Cardiac muscle cell (in vitro differentiated cells and primary cell): ENCODE data around the gene PMM2. TPM values are rescaled to one million over a fixed set of nuclear protein-coding genes. Genes with fewer than 3 reads are reported as not detected.
A peak's percentile ranks its signal among the peaks of the same experiment; 100 is the strongest.
"Not testable (repeated sequence)": the region's sequence is repeated elsewhere in the genome, so short reads cannot be mapped to it uniquely, and the experiment has no call there.

Experiments used
- DNase-seq, 2 donors: peaks; one replicate each; pipeline versions ENCODE4 v3.0.0 to v3.0.0-alpha.2; 2010 to 2017; ENCODE audit warnings: low read depth in 1 of 2, low spot score in 1 of 2
- H3K27ac ChIP-seq: fragments of 200-600 bp; sonication (generic); 2 replicates; pipeline ENCODE4 v1.5.1; 2016
- H3K27me3 ChIP-seq: fragments of 200-600 bp; sonication (generic); 2 replicates; pipeline ENCODE4 v1.6.0; 2016; ENCODE audit warnings: control low read depth
- H3K36me3 ChIP-seq: fragments of 200-600 bp; sonication (generic); 2 replicates; pipeline ENCODE4 v1.5.1; 2016; ENCODE audit warnings: control low read depth
- H3K4me1 ChIP-seq: fragments of 200-600 bp; sonication (generic); 2 replicates; pipeline ENCODE4 v1.8.1; 2017; ENCODE audit warnings: low read depth, mild to moderate bottlenecking, mixed run types
- H3K4me3 ChIP-seq: fragments of 200-600 bp; sonication (generic); 2 replicates; pipeline ENCODE4 v1.5.1; 2016; ENCODE audit warnings: mild to moderate bottlenecking
- H3K9me3 ChIP-seq: fragments of 200-600 bp; sonication (generic); 2 replicates; pipeline ENCODE4 v1.5.1; 2017; ENCODE audit warnings: low read depth, mild to moderate bottlenecking, control low read depth
- polyA plus RNA-seq: library from polyadenylated mRNA; unstranded; fragments of >200 nt; fragmentation: Nextera tagmentation; extraction: Ambion mirVana; gene quantifications from 2 replicates; pipeline ENCODE4 v1.2.1, GENCODE V29; 2016
- total RNA-seq: library from RNA; depleted of rRNA; stranded (reverse); fragments of >200 nt; gene quantifications from 2 replicates; pipeline ENCODE4 v1.2.3, GENCODE V29; 2016
- TF ChIP-seq, protein P1 (sequence below): IDR thresholded peaks from 2 replicates; pipeline ENCODE4 v1.5.1; 2012; ENCODE audit warnings: low read depth, mild to moderate bottlenecking, low read length

Gene PMM2
- total RNA-seq (12.2 and 14.2 TPM in 2 replicates), polyA plus RNA-seq (11.7 and 12.9 TPM in 2 replicates)

GRCh38 chr16:8797364-8798173, at the start of gene PMM2, which contains the start of gene TMEM186:
Gene PMM2, plus strand, starts transcription at chr16:8797839. Its CDS starts 44 bp downstream, at chr16:8797883.
Gene TMEM186, minus strand, starts transcription at chr16:8797639. Its CDS starts 25 bp downstream, at chr16:8797614.
- peaks cover 7% of the 10 kb centered on the region for H3K4me1 ChIP-seq
- peak within 1 kb of the TSS; percentile 52 for H3K27ac ChIP-seq
- TF ChIP-seq, protein P1, sequence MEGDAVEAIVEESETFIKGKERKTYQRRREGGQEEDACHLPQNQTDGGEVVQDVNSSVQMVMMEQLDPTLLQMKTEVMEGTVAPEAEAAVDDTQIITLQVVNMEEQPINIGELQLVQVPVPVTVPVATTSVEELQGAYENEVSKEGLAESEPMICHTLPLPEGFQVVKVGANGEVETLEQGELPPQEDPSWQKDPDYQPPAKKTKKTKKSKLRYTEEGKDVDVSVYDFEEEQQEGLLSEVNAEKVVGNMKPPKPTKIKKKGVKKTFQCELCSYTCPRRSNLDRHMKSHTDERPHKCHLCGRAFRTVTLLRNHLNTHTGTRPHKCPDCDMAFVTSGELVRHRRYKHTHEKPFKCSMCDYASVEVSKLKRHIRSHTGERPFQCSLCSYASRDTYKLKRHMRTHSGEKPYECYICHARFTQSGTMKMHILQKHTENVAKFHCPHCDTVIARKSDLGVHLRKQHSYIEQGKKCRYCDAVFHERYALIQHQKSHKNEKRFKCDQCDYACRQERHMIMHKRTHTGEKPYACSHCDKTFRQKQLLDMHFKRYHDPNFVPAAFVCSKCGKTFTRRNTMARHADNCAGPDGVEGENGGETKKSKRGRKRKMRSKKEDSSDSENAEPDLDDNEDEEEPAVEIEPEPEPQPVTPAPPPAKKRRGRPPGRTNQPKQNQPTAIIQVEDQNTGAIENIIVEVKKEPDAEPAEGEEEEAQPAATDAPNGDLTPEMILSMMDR: no peak
- H3K4me3 ChIP-seq: peak within 1 kb of the TSS; percentile 63
- peak; percentile 97 to 98 for DNase-seq
- H3K9me3 ChIP-seq: no peaks in the 10 kb centered on the region
- peaks cover 8% of the 10 kb centered on the region for H3K36me3 ChIP-seq
- H3K27me3 ChIP-seq: no peaks in the 10 kb centered on the region

DNA sequence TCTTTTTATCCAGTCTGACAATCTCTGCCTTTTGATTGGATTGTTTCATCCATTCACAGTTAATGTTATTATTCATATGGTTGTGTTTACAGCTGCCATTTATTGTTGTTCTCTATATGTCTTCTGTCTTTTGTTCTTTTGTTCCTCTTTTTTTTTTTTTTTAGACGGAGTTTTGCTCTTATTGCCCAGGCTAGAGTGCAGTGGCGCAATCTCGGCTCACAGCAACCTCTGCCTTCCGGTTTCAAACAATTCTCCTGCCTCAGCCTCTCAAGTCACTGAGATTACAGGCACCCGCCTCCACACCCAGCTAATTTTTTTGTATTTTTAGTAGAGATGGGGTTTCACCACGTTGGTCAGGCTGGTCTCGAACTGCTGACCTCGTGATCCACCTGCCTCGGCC, 48.7 kb upstream of the PMM2 start:
- not testable (repeated sequence) for H3K27ac ChIP-seq, H3K4me1 ChIP-seq

DNA sequence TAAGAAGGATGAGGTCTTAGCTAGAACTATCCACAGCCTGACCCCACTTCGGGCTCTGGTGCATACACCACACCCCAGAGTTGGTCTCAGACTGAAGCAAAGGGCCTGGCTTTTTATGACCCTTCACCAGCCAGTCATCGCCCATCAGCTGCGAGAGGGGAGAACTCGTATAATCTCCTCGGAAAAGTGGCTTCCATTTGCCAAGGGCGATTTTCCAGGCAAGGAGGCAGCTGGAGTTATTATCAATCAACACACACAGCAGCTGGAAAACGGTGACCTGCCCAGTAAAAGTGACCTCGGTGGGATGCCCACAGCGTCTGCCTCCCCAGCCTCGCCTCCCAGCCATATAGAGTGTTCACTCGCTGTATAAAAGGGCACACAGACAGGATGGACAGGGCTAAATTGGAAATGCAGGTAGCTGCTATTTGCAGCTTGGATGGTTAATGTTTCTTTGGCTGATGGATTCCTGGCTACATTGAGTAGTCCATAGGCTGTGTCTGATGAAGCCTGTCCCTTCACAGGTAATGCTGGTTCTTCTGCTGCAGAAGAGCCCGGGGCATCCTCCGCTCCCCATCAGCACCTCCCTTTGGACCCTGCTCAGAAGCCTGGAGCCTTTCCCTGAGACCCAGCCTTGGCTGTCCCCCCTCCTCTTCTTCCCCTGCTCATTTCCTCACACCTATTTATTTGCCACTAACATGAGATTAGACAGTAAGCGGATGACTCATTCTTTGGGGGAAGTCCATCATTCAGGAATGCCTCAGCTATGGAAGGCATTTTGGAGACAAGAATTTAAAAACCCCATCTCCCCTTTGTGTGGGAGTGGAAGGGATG, 45.9 kb upstream of the PMM2 start:
- no peaks in the 10 kb centered on the region for H3K4me1 ChIP-seq
- no peak overlapping the region for H3K4me3 ChIP-seq
- H3K27me3 ChIP-seq: no peaks in the 10 kb centered on the region
- peaks cover 17% of the 10 kb centered on the region for H3K36me3 ChIP-seq
- DNase-seq: peak in 1 of 2 donors; percentile 84
- H3K9me3 ChIP-seq: no peaks in the 10 kb centered on the region
- no peak overlapping the region for H3K27ac ChIP-seq
- TF ChIP-seq, protein P1: no peak

More for the DNA sequence above, 48.7 kb upstream of the PMM2 start:
- H3K27me3 ChIP-seq, DNase-seq, H3K4me3 ChIP-seq, H3K9me3 ChIP-seq: not testable (repeated sequence)
- H3K36me3 ChIP-seq: peaks cover 19% of the 10 kb centered on the region

GRCh38 chr16:8752706-8753105, 44.9 kb upstream of the PMM2 start:
- no peaks in the 10 kb centered on the region for H3K4me1 ChIP-seq
- TF ChIP-seq, protein P1: no peak
- no peak overlapping the region for H3K4me3 ChIP-seq

GRCh38 chr16:8753416-8754054, 44.1 kb upstream of the PMM2 start:
- TF ChIP-seq, protein P1: no peak
- H3K9me3 ChIP-seq: no peaks in the 10 kb centered on the region
- H3K27me3 ChIP-seq: no peaks in the 10 kb centered on the region
- no peaks in the 10 kb centered on the region for H3K4me1 ChIP-seq
- no peak overlapping the region for H3K27ac ChIP-seq
- peaks cover 23% of the 10 kb centered on the region for H3K36me3 ChIP-seq
- DNase-seq: no peak
- no peak overlapping the region for H3K4me3 ChIP-seq

More at GRCh38 chr16:8752706-8753105, 44.9 kb upstream of the PMM2 start:
- Histone ChIP-seq H3K27ac (no peak overlapping the region), H3K27me3 (no peaks in the 10 kb centered on the region), H3K9me3 (no peaks in the 10 kb centered on the region), H3K36me3 (peaks cover 22% of the 10 kb centered on the region)
- no peak for DNase-seq
